PC-9 (cell line): ENCODE results near the gene SALL1. TPM values are rescaled to one million over a fixed set of nuclear protein-coding genes. Genes with fewer than 3 reads are reported as not detected.

ENCODE experiments used
- BruUV-seq: library from RNA; stranded (reverse); fragments of 400-500 nt; replicated peaks from 2 replicates; lab custom pipeline; 2021; lab: Mats Ljungman, UMichigan
- CTCF ChIA-PET: fragments of 300-600 bp; sonication (Branson Sonifier 250); formaldehyde crosslinking; loops from one replicate; lab custom pipeline; 2022; ENCODE audit warnings: antibody characterized with exemption; lab: Charles Lee
- POLR2A ChIA-PET: fragments of 300-600 bp; sonication (Branson Sonifier 250); formaldehyde crosslinking; loops from one replicate; lab custom pipeline; 2022; ENCODE audit warnings: antibody characterized with exemption; ENCODE audit not compliant: unreplicated experiment; lab: Charles Lee
- DNase-seq, 2 experiments: peaks; one replicate each; pipeline versions ENCODE4 v3.0.0 to v3.0.0-alpha.2; 2015 to 2022; ENCODE audit warnings: mixed read lengths in 1 of 2
- H2AFZ ChIP-seq: fragments of 200-600 bp; sonication (generic); 2 replicates; pipeline ENCODE4 v1.8.1; 2017; ENCODE audit warnings: antibody characterized with exemption
- H3F3A ChIP-seq: fragments of 200-600 bp; sonication (generic); 2 replicates; pipeline ENCODE4 v1.8.1; 2017; ENCODE audit warnings: antibody characterized with exemption, mild to moderate bottlenecking, low read depth; ENCODE audit not compliant: insufficient read depth
- H3K27ac ChIP-seq: fragments of 200-600 bp; sonication (generic); 2 replicates; pipeline ENCODE4 v1.6.1; 2016; ENCODE audit warnings: mixed run types
- H3K27me3 ChIP-seq: fragments of 200-600 bp; sonication (generic); 2 replicates; pipeline ENCODE4 v1.6.1; 2016; ENCODE audit warnings: low read depth, mixed run types; ENCODE audit not compliant: insufficient read depth
- H3K36me3 ChIP-seq: fragments of 200-600 bp; sonication (generic); 2 replicates; pipeline ENCODE4 v1.6.1; 2016; ENCODE audit warnings: low read depth, mixed run types
- H3K4me1 ChIP-seq: fragments of 200-600 bp; sonication (generic); replicated peaks from 2 replicates; pipeline ENCODE4 v1.6.1; 2016; ENCODE audit warnings: mixed run types; ENCODE audit not compliant: insufficient read depth
- H3K4me2 ChIP-seq: fragments of 200-600 bp; sonication (generic); 2 replicates; pipeline ENCODE4 v1.6.1; 2017; ENCODE audit warnings: mixed run types
- H3K4me3 ChIP-seq: fragments of 200-600 bp; sonication (generic); 2 replicates; pipeline ENCODE4 v1.6.1; 2016; ENCODE audit warnings: mixed run types
- H3K79me2 ChIP-seq: fragments of 200-600 bp; sonication (generic); 2 replicates; pipeline ENCODE4 v1.6.1; 2017; ENCODE audit warnings: low read depth, mixed run types
- H3K9me2 ChIP-seq: fragments of 200-600 bp; sonication (generic); 2 replicates; pipeline ENCODE4 v1.8.1; 2017; ENCODE audit warnings: mild to moderate bottlenecking; ENCODE audit not compliant: insufficient read depth
- H3K9me3 ChIP-seq: fragments of 200-600 bp; sonication (generic); 2 replicates; pipeline ENCODE4 v1.8.1; 2016; ENCODE audit warnings: low read depth; ENCODE audit not compliant: insufficient read depth
- H4K20me1 ChIP-seq: fragments of 200-600 bp; sonication (generic); 2 replicates; pipeline ENCODE4 v1.8.1; 2017; ENCODE audit not compliant: insufficient read depth
- CTCF ChIP-seq: fragments of 200-600 bp; sonication (generic); conservative IDR thresholded peaks from 2 replicates; pipeline ENCODE4 v1.6.1; 2017; ENCODE audit warnings: mixed run types, antibody characterized with exemption, mild to moderate bottlenecking, moderate library complexity
- EZH2 ChIP-seq: fragments of 200-600 bp; sonication (generic); IDR thresholded peaks from 2 replicates; pipeline ENCODE4 v1.8.0; 2017; ENCODE audit warnings: antibody characterized with exemption, low read depth
- intact Hi-C: fragments of 100-400 bp; cut with micrococcal nuclease; formaldehyde crosslinking; loops from one replicate; pipeline ENCODE4 v1.10.0; 2022; ENCODE audit not compliant: unreplicated experiment
- total RNA-seq: library from RNA; stranded (reverse); gene quantifications from 2 replicates; pipeline ENCODE4 v1.2.3, GENCODE V29; 2021

Gene SALL1
- total RNA-seq, 1 experiment from 2014 or later, result not detected

DNA sequence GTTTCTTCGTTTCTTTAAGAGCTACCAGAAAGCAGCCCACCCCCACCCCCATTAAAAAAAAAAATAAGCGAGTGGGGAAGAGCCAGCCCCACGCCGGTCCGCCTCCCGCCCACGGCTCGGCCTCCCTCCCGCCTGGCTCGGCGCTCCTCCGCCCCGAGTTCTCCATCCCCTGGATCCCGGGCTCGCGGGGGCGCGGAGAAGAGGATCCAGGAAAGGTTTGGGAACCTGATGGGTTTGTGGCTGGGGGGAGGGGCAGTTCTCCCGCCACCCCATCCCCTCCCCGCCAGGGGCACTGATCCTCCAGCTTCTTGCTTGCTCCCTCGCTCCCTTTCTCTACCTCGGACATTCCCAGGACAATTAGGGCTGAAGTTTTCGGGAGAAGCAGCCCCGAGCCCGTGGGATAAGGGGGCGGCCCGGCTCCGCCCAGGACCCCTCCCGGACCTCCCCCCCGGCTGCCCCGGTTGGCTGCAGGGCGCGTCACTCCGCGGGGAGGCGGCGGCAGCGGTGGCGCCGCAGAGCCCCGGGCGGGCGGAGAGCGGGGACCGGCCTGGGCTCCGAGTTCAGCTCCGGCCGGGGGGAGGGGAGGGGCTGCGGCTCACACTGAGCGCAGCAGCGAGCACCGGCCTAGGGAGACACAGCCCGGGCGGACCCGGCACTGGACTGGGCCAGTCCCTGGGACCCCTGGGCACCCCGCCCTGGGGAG, 1.0 kb upstream of the SALL1 start:
- H3K4me3 ChIP-seq, result no peak overlapping the region
- no peaks in the 10 kb centered on the region for H4K20me1 ChIP-seq
- BruUV-seq, result no TSS peak
- no peaks in the 10 kb centered on the region for H3K36me3 ChIP-seq
- H3K4me1 ChIP-seq, result no peaks in the 10 kb centered on the region
- intact Hi-C loops, result no loop called here
- no peaks in the 10 kb centered on the region for H3K9me2 ChIP-seq
- H3K27ac ChIP-seq, result no peak overlapping the region
- CTCF ChIA-PET, result no interaction called here
- H3K79me2 ChIP-seq, result no peaks in the 10 kb centered on the region
- no peak for TF ChIP-seq EZH2
- no peak for TF ChIP-seq CTCF
- no peak for DNase-seq
- H2AFZ ChIP-seq, result no peak overlapping the region
- H3K9me3 ChIP-seq, result no peaks in the 10 kb centered on the region
- POLR2A ChIA-PET, result no interaction called here
- H3K4me2 ChIP-seq, result no peak overlapping the region
- peaks cover 6% of the 10 kb centered on the region for H3K27me3 ChIP-seq
- H3F3A ChIP-seq, result no peaks in the 10 kb centered on the region

- Histone ChIP-seq H2AFZ (no peak overlapping the region), H3K4me2 (no peak overlapping the region), H3K36me3 (no peaks in the 10 kb centered on the region), H4K20me1 (no peaks in the 10 kb centered on the region), H3K9me3 (no peaks in the 10 kb centered on the region), H3K4me1 (no peaks in the 10 kb centered on the region), H3K4me3 (no peak overlapping the region), H3F3A (no peaks in the 10 kb centered on the region), H3K79me2 (no peaks in the 10 kb centered on the region), H3K9me2 (no peaks in the 10 kb centered on the region), H3K27ac (no peak overlapping the region), H3K27me3 (peaks cover under 1% of the 10 kb centered on the region)
- intact Hi-C loops, result no loop called here
- POLR2A ChIA-PET, result no interaction called here
- CTCF ChIA-PET, result no interaction called here
- BruUV-seq, result no TSS peak
- no peak for DNase-seq
- TF ChIP-seq CTCF, result no peak
Measured at GRCh38 chr16:51151435-51151960, 428 bp upstream of the SALL1 start.

- ChIA-PET CTCF (no interaction called here), POLR2A (no interaction called here)
- Histone ChIP-seq H3K9me2 (no peaks in the 10 kb centered on the region), H4K20me1 (no peaks in the 10 kb centered on the region), H3K79me2 (no peaks in the 10 kb centered on the region), H3K36me3 (no peaks in the 10 kb centered on the region), H3K27me3 (peaks cover 2% of the 10 kb centered on the region; the same call in 1 of the 2 replicates), H3K4me2 (no peak overlapping the region), H3K4me3 (no peak overlapping the region), H3K9me3 (no peaks in the 10 kb centered on the region), H2AFZ (no peak overlapping the region), H3K4me1 (no peaks in the 10 kb centered on the region), H3F3A (no peaks in the 10 kb centered on the region), H3K27ac (no peak overlapping the region)
- BruUV-seq, result no TSS peak
- no peak for TF ChIP-seq CTCF
- no peak for TF ChIP-seq EZH2
- intact Hi-C loops, result no loop called here
- no peak for DNase-seq
Measured at GRCh38 chr16:51150165-51150887, 744 bp downstream of the SALL1 start.
